ENCODE data around the gene UBE2S.
A peak's percentile ranks its signal among the peaks of the same experiment; 100 is the strongest.

The UBE2S gene

DNA sequence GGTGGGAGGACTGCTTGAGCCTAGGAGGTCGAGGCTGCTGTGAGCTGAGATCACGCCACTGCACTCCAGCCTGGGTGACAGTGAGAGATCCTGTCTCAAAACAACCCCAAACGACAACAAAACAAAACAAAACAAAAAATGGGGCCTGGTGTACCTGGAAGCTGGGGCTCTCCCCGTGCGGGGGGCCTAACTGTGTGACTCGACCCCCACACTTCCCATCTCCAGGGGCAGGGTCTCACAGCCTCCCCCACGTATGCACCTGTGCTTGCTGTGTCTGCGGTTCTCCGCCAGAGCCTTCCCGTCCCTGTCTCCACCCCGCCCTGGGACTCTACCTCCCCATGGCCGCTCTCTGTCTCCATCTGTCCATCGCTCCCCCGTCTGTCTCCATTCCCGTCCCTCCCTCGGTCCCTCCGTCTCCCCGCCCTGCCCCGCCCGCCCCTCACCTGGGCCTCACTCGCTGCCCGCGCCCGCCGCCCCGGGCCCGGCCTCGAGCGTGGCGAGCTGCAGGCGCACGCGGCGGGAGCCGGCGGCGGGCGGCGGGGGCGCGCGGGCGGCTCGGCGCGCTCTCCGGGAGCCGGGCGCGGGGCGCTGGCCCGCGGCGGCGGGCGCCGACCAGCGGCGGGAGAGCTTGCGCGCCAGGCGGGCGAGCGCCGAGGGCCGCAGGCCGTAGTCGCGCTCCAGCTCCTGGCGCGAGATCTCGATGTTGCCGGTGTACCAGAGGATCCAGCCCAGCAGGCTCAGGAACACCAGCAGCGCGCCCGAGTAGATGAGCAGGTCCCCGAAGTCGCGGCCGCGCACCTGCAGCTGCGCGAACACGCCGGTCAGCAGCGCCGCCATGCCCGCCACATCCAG, 24.1 kb downstream of the UBE2S start:
- DNase-seq (ENCODE audit: low spot score): peak; percentile 48

DNA sequence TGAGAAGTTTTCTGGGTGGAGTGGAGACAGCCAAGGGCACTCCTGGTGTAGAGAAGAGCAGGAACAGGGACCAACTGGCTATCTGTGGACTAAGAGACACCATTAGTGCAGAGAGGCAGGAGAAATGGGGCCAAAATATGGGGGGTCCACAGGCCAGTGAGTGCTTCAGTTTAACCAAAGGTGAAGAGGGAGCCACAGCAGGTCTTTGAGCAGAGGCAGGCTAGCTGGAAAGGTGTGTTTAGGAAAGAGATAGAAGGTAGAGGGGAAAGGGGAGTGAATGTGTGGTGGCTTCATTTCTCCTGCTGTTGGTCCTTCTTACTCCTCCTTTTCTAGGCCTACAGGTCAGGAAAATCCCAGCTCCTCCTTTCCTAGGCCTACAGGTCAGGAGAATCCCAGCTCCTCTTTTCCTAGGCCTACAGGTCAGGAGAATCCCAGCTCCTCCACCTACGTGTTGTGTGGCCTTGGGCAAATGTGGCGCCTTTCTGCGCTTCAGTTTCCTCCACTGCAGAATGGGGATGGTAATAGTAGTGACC, 25.0 kb downstream of the UBE2S start:
- DNase-seq (ENCODE audit: low spot score): no peak

GRCh38 chr19:55382013-55382412, 25.6 kb downstream of the UBE2S start:
- no peak for DNase-seq (ENCODE audit: low spot score)

DNA sequence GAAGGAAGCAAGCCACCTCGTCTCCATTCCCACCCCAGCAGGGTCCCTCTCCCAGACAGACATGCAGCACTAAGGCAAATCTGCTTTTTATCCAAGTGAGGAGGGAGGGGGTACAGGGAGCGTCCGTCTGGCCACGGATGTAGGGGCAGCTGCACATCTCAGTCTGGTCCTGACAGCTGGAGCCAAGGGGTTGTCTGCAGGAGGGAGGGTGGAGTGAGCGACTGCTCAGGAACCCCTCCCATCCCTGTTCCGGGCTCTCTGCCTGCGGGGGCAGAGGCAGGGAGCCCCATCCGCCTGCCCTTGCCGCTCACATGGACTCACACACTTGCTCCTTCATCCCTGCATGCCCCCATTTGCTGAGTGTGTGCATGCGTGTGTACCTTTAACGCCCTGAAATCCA, 28.4 kb downstream of the UBE2S start:
- DNase-seq (ENCODE audit: low spot score): no peak

DNA sequence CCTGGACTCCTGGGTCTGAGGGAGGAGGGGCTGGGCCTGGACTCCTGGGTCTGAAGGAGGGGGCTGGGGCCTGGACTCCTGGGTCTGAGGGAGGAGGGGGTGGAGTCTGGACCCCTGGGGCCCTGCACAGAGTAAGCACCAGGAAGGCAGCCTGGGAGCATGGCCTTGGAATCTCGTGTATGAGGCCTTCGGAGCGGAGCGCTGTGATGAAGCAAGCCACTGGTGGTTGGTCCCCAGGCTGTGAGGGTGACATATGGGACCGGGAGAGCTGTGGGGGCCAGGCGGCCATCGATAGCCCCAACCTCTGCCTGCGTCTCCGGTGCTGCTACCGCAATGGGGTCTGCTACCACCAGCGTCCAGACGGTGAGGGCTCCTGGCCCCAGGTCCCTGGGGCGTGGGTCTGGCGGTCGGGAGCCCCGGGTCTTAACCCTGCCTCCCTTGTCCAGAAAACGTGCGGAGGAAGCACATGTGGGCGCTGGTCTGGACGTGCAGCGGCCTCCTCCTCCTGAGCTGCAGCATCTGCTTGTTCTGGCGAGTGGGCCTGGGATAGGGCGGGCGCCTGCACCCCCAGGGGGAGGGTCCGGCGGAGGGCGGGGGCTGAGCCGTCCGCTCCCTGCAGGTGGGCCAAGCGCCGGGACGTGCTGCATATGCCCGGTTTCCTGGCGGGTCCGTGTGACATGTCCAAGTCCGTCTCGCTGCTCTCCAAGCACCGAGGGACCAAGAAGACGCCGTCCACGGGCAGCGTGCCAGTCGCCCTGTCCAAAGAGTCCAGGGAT, 30.0 kb downstream of the UBE2S start:
- no peak for DNase-seq (ENCODE audit: low spot score)

DNA sequence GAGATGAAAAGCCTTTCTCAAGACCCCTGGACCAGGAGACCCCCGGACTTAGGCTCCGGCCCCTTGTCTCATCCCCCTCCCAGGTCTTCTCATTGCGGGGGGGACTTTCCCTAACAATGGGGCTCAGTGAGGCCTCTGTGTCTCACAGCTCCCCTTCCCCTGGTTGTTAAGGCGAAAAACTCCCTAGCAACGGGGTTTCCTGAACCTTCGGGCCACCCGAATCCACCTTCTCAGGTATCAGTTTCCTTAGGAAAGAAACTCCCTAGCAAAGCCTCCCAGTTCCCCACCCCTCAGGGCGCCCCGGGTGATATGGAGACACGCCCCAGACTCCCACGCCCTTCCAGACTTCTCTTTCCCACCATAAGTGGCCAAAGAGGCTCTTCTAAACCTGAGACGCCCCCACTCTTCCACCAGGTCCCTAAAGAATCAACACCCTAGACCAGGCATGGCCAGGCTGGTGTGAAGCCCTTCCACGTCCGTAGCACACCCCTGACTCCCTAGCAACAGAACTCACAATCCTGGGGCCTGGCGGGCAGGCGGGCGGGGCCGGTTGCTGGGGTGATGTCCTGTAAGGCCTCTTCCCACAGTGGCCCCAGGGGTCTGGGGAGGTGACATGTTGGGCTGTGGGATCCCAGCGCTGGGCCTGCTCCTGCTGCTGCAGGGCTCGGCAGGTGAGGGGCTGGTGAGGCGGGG, 31.2 kb downstream of the UBE2S start, which contains the start of gene TMEM190:
TMEM190 (plus strand) TSS at position 586 of the 693 bp plus-strand sequence; CDS start at position 614, 28 bp downstream.
- no peak for DNase-seq (ENCODE audit: low spot score)

GRCh38 chr19:55373993-55374757, 33.4 kb downstream of the UBE2S start:
- DNase-seq (ENCODE audit: low spot score): no peak

- no peak for DNase-seq (ENCODE audit: low spot score)
Observed at GRCh38 chr19:55373306-55373992, 34.1 kb downstream of the UBE2S start.

DNA sequence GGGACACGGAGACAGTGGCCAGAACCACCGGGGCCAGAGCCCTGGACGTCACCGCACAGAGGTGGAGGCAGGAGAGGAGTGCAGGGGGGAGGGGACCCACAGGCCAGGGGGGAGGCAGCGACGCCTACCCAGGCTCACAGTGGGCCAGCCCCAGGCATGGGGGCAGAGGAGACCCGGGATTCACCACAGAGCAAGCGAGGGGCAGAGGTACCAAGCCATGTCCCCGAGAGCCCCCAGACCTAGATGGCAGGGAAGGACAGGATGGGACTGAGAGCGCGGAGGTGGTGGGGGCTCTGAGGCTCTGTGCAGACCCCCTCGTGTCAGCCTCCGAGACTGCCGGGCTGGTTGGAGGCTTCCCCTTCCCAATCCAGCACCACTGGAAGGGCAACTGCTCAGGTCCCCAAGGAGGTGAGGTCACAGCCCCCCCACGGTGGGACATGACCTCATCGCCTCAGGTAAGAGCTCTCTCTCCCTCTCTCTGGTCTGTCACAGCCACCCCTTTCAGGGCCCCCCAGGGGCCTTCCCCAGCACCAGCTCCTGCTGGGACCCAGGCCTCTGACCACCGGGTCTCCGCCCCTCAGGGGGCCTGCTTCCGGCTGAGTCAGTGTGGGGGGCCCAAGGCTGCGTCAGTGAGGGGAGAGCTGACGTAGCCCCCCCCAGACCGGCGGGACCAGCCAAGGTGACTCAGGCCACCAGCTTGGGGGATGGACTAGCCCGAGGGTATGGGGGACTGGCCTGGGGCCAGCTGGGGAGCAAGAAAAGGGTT, 35.1 kb downstream of the UBE2S start:
- DNase-seq (ENCODE audit: low spot score): no peak

DNA sequence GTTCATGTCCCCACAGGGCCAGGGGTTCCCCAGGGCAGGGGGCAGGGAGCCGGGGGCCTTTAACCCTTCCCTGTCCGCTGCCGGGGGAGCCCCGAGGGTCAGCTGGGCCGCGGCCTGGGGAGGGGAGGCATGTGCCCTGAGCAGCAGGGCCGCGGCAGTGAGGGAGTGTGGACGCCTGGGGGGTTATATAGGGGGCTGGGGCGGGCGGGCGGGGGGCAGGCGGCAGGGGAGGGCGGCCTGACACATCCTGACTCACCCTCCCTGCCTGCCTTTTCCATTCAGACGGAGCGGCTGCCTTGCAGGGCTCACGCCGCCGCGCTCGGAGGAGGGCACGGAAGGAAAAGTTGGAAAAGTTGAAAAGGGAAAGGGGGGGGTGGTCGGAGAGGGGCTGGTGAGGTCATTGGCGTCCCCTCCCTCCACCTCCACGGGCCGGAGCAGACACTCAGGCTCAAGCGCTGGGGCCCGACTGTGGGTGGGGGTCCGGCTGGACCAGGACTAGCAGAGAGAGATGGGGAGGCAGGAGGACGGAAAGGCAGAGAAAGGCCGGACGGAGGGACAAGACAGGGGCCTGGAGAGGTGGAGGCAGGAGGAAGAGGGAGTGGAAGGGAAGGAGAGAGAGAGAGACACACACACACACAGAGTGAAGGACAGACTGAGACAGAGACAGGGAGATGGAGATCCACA, 37.1 kb downstream of the UBE2S start, which contains the start of gene IL11:
IL11 (minus strand) TSS at position 159 of the 684 bp plus-strand sequence; CDS start at position 6, 153 bp downstream.
- no peak for DNase-seq (ENCODE audit: low spot score)

- DNase-seq (ENCODE audit: low spot score): no peak
Observed at GRCh38 chr19:55369653-55370304, 37.8 kb downstream of the UBE2S start.

GRCh38 chr19:55368701-55369563, 38.7 kb downstream of the UBE2S start:
- DNase-seq (ENCODE audit: low spot score): no peak

GRCh38 chr19:55368106-55368505, 39.5 kb downstream of the UBE2S start:
- DNase-seq (ENCODE audit: low spot score): no peak

DNA sequence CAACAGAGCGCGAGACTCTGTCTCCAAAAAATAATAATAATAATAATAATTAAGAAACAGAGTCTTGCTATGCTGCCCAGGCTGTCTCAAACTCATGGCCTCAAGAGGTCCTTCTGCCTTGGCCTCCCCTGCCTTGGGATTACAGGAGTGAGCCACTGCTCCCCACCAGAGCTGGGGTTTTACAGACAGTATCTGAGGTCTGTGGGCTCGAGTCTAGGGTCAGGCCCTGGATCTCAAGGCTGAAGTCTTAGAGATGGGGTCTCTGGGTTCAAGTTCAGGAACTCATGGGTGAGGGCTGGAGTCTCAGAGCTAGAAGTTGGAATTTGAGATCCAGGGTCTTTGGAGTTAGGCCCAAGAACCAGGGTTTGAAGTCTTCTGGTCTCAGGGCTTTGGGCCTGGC, 40.8 kb downstream of the UBE2S start:
- no peak for DNase-seq (ENCODE audit: low spot score)

DNA sequence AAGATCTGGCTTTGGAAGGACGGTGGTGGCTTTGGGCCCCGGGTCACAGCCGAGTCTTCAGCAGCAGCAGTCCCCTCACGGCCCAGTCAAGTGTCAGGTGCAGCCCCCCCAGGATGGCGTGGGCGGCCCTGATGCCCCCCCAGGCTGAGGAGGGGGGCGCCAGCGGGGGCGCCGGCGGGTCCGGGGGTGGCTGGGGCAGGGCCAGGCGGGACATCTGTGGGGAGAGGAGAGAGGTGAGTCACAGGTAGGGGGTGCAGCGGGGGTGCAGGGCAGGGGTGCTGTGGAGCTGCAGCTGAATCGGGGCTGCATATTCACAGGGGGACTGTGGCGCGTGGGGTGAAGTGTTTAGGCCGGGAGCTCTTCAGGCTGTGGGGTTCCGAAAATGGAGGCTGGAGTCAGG, 41.6 kb downstream of the UBE2S start:
- no peak for DNase-seq (ENCODE audit: low spot score)

DNA sequence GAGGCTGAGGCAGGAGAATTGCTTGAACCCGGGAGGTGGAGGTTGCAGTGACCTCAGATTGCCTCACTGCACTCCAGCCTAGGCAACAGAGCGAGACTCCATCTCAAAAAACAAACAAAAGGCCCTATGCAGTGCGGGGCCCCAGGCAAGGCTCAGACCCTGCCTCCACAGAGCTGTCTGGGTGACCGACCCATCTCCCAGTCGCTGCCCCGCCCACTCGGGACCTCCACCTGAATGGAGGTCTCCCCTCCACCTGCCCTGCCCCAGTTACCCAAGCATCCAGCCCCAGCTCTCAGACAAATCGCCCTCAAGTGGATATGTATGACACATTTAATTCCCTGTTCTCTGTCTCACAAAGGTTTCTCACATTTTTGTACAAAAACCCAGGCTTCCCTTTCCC, 42.3 kb downstream of the UBE2S start:
- DNase-seq (ENCODE audit: low spot score): no peak

DNA sequence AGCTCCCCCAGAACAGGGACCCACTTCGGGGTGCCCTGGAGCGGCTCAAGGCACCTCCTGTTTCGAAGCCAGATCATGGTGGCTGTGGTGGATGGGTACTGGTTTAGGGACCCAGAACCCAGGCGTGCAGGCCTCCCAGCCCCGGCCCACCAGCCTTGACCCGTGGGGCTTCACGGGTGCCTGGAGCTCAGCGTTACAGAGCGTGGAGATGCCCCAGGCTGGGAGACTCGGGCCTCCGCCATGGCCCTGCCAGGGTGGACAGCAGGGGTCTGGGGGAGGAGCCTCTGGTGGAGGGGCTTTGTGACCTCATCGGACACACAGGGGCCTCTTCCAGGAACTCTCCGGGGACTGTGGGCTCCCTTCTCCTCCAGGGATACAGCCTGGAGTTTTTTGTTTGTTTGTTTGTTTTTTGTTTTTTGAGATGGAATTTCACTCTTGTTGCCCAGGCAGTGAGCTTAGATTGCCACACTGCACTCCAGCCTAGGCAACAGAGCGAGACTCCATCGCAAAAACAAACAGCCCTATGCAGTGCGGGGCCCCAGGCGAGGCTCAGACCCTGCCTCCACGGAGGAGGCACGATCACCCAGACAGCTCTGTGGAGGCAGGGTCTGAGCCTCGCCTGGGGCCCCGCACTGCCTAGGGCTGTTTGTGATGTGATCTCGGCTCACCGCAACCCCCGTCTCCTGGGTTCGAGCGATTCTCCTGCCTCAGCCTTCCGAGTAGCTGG, 44.4 kb downstream of the UBE2S start, which contains the start of gene GARIN5B:
GARIN5B (minus strand) TSS at position 271 of the 727 bp plus-strand sequence; CDS start at position 77, 194 bp downstream.
- DNase-seq (ENCODE audit: low spot score): no peak

All from activated CD4-positive, alpha-beta T cell treated with anti-CD3 and anti-CD28 coated beads, Interleukin-2, Interleukin-4, amounts not matched to agents 100 ng/mL and 50 ng/mL, durations not matched to agents 16 hours and 8 hours (primary cell).